Liver (tissue), 3 donors: ENCODE data around the gene TIFAB.

Experiments
- EGR1 ChIP-seq, 2 donors: IDR thresholded peaks; 2 replicates each; pipeline ENCODE4 v1.6.1; 2016 to 2018; ENCODE audit warnings: antibody characterized with exemption in 2 of 2, low read depth in 2 of 2
- GABPA ChIP-seq, 2 donors: IDR thresholded peaks in 1 of 2; conservative IDR thresholded peaks in 1 of 2; 2 replicates each; pipeline ENCODE4 v1.6.1; 2016; ENCODE audit warnings: antibody characterized with exemption in 2 of 2, mild to moderate bottlenecking in 1 of 2, moderate library complexity in 1 of 2
- HNF4A ChIP-seq, 2 donors: conservative IDR thresholded peaks; 2 replicates each; pipeline ENCODE4 v1.6.1; 2016; ENCODE audit warnings: antibody characterized with exemption in 2 of 2, mild to moderate bottlenecking in 2 of 2
- SP1 ChIP-seq: IDR thresholded peaks from 2 replicates; pipeline ENCODE4 v1.6.1; 2018; ENCODE audit warnings: antibody characterized with exemption, mild to moderate bottlenecking
- TF ChIP-seq, protein P1 (sequence below): fragments of 150-350 bp; IDR thresholded peaks from 2 replicates; pipeline ENCODE4 v1.5.1; 2017; ENCODE audit warnings: improper control_type of control experiment, low read depth, low read length; ENCODE audit not compliant: missing input control
- TF ChIP-seq, protein P2 (sequence below): IDR thresholded peaks from 2 replicates; pipeline ENCODE4 v1.6.1; 2016; ENCODE audit warnings: antibody characterized with exemption, mild to moderate bottlenecking
- donor health status: healthy.
- donor health status: healthy.

DNA sequence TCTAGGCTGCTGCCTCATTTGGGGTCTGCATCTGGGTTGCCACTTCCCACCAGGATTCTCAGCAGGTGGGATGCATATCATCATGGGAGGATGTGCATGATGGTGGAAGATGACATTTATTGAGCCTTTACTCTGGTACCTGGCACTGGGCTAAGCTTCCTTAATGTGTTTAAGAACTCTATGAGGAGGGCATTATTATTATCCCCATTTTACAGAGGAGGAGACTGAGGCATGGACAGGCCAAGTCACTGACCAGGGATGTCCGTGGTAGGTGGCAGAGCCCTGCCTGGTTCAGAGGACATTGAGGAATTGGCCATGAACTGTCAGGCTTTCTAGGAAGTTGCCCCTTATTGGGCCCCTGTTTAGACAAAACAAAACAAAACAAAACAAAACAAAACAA, 31.1 kb upstream of the TIFAB start:
- TF ChIP-seq GABPA (IDR thresholded peaks at IDR 0.05 in 1 of 2, conservative IDR thresholded peaks at IDR 0.05 in 1 of 2), result no peak
- no peak for TF ChIP-seq HNF4A (conservative IDR thresholded peaks at IDR 0.05)
- no peak for TF ChIP-seq EGR1 (IDR thresholded peaks at IDR 0.05; ENCODE audit: low read depth in 2 of 2)
- no peak for TF ChIP-seq SP1
- TF ChIP-seq, protein P1, sequence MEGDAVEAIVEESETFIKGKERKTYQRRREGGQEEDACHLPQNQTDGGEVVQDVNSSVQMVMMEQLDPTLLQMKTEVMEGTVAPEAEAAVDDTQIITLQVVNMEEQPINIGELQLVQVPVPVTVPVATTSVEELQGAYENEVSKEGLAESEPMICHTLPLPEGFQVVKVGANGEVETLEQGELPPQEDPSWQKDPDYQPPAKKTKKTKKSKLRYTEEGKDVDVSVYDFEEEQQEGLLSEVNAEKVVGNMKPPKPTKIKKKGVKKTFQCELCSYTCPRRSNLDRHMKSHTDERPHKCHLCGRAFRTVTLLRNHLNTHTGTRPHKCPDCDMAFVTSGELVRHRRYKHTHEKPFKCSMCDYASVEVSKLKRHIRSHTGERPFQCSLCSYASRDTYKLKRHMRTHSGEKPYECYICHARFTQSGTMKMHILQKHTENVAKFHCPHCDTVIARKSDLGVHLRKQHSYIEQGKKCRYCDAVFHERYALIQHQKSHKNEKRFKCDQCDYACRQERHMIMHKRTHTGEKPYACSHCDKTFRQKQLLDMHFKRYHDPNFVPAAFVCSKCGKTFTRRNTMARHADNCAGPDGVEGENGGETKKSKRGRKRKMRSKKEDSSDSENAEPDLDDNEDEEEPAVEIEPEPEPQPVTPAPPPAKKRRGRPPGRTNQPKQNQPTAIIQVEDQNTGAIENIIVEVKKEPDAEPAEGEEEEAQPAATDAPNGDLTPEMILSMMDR, result no peak
- TF ChIP-seq, protein P2, sequence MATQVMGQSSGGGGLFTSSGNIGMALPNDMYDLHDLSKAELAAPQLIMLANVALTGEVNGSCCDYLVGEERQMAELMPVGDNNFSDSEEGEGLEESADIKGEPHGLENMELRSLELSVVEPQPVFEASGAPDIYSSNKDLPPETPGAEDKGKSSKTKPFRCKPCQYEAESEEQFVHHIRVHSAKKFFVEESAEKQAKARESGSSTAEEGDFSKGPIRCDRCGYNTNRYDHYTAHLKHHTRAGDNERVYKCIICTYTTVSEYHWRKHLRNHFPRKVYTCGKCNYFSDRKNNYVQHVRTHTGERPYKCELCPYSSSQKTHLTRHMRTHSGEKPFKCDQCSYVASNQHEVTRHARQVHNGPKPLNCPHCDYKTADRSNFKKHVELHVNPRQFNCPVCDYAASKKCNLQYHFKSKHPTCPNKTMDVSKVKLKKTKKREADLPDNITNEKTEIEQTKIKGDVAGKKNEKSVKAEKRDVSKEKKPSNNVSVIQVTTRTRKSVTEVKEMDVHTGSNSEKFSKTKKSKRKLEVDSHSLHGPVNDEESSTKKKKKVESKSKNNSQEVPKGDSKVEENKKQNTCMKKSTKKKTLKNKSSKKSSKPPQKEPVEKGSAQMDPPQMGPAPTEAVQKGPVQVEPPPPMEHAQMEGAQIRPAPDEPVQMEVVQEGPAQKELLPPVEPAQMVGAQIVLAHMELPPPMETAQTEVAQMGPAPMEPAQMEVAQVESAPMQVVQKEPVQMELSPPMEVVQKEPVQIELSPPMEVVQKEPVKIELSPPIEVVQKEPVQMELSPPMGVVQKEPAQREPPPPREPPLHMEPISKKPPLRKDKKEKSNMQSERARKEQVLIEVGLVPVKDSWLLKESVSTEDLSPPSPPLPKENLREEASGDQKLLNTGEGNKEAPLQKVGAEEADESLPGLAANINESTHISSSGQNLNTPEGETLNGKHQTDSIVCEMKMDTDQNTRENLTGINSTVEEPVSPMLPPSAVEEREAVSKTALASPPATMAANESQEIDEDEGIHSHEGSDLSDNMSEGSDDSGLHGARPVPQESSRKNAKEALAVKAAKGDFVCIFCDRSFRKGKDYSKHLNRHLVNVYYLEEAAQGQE, result no peak
